ENCODE data around the gene ZNF569.

GRCh38 chr19:37507167-37507464 is 39.9 kb upstream of the ZNF569 start:
- TF ChIP-seq CTCF (IDR thresholded peaks at IDR 0.05): no peak
- TF ChIP-seq FOXJ3 (CRISPR knock-in tag; IDR thresholded peaks at IDR 0.05; ENCODE audit: borderline replicate concordance): no peak
- no peak for TF ChIP-seq ZNF138 (CRISPR knock-in tag; conservative IDR thresholded peaks at IDR 0.05)
- TF ChIP-seq ARID4B (CRISPR knock-in tag; IDR thresholded peaks at IDR 0.05; ENCODE audit: borderline replicate concordance): no peak
- no peak for TF ChIP-seq STAT6 (CRISPR knock-in tag; conservative IDR thresholded peaks at IDR 0.05; ENCODE audit: low read depth)
- TF ChIP-seq NR2C2 (CRISPR knock-in tag; IDR thresholded peaks at IDR 0.05): no peak
- TF ChIP-seq ELF4 (CRISPR knock-in tag; IDR thresholded peaks at IDR 0.05; ENCODE audit: low read depth): no peak
- TF ChIP-seq E2F1 (CRISPR knock-in tag; IDR thresholded peaks at IDR 0.05): no peak
- no peak for TF ChIP-seq HMGXB4 (CRISPR knock-in tag; IDR thresholded peaks at IDR 0.05)
- no peak for TF ChIP-seq MAX (CRISPR knock-in tag; IDR thresholded peaks at IDR 0.05)
- no peak for TF ChIP-seq FOXP4 (CRISPR knock-in tag; IDR thresholded peaks at IDR 0.05)
- TF ChIP-seq USF2 (CRISPR knock-in tag; IDR thresholded peaks at IDR 0.05): no peak
